Activated CD4-positive, alpha-beta T cell treated with anti-CD3 and anti-CD28 coated beads, Interleukin-2, amount 50 U/mL, for 1 hour (primary cell): ENCODE data around the gene TRAPPC12.
"Not testable (repeated sequence)": the region's sequence is repeated elsewhere in the genome, so short reads cannot be mapped to it uniquely, and the experiment has no call there.

Experiments
- DNase-seq: peaks from one replicate; pipeline ENCODE4 v3.0.0-alpha.2; 2020

Gene TRAPPC12

GRCh38 chr2:3379647-3380534, at the start of gene TRAPPC12:
TSS of gene TRAPPC12 (plus strand) at chr2:3379694. CDS start at chr2:3387624, 7,930 bp downstream.
- DNase-seq = peak; percentile 92

GRCh38 chr2:3332133-3332532, 47.4 kb upstream of the TRAPPC12 start:
- DNase-seq = no peak

- DNase-seq = no peak
These were observed 44.8 kb upstream of the TRAPPC12 start for GRCh38 chr2:3334392-3335345.

- DNase-seq = no peak
These were observed 42.6 kb upstream of the TRAPPC12 start for GRCh38 chr2:3336844-3337243.

GRCh38 chr2:3338340-3338739, 41.2 kb upstream of the TRAPPC12 start:
- DNase-seq = no peak

GRCh38 chr2:3340144-3340543, 39.4 kb upstream of the TRAPPC12 start:
- no peak for DNase-seq

GRCh38 chr2:3341336-3341735, 38.2 kb upstream of the TRAPPC12 start:
- no peak for DNase-seq

GRCh38 chr2:3342324-3342723, 37.2 kb upstream of the TRAPPC12 start:
- no peak for DNase-seq

GRCh38 chr2:3343012-3343411, 36.5 kb upstream of the TRAPPC12 start:
- DNase-seq = no peak

- no peak for DNase-seq
These were observed 34.6 kb upstream of the TRAPPC12 start for GRCh38 chr2:3344897-3345296.

GRCh38 chr2:3345621-3346020, 33.9 kb upstream of the TRAPPC12 start:
- DNase-seq = no peak

GRCh38 chr2:3348767-3349166, 30.7 kb upstream of the TRAPPC12 start:
- no peak for DNase-seq

- no peak for DNase-seq
These were observed 30.2 kb upstream of the TRAPPC12 start for GRCh38 chr2:3349211-3349693.

GRCh38 chr2:3354986-3355385, 24.5 kb upstream of the TRAPPC12 start:
- no peak for DNase-seq

GRCh38 chr2:3355951-3356569, 23.4 kb upstream of the TRAPPC12 start:
- no peak for DNase-seq

GRCh38 chr2:3356799-3357198, 22.7 kb upstream of the TRAPPC12 start:
- DNase-seq = no peak

- not testable (repeated sequence) for DNase-seq
These were observed 22.0 kb upstream of the TRAPPC12 start for GRCh38 chr2:3357446-3357845.

GRCh38 chr2:3357926-3358325, 21.6 kb upstream of the TRAPPC12 start:
- no peak for DNase-seq

GRCh38 chr2:3361518-3362389, 17.7 kb upstream of the TRAPPC12 start:
- DNase-seq = no peak

- DNase-seq = no peak
These were observed 14.3 kb upstream of the TRAPPC12 start for GRCh38 chr2:3365219-3365618.

- no peak for DNase-seq
These were observed 11.2 kb upstream of the TRAPPC12 start for GRCh38 chr2:3368261-3368722.
